GM19452 (cell line): ENCODE data around the gene CSRP3.

Source experiments
- ATAC-seq: cut with Tn5 transposase; IDR thresholded peaks from one replicate; pipeline ENCODE4 v1.9.1; 2021; ENCODE audit not compliant: unreplicated experiment

The CSRP3 gene

DNA sequence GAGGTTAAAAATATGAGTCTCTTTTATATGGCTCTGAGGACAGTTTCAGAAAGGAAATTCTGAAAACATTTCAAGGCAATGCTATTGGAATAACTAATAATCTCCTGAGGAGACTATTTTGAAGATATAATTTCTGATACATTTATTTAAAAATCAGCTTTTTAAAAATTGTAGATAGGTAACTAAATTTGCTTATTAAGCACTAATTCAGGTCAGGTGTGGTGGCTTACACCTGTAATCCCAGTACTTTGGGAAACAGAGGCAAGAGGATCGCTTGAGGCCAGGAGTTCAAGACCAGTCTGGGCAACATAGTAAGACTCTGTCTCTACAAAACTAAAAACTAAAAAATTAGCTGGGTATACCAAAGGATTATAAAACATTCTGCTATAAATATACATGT is 67.8 kb downstream of the CSRP3 start:
- no peak for ATAC-seq
